GM12892 (cell line): Measurements from ENCODE around the gene CPEB4.

Experiments used
- POLR2A ChIP-seq: IDR thresholded peaks from 2 replicates; pipeline ENCODE4 v1.6.1; 2011; ENCODE audit warnings: low read depth, low read length, control low read depth
- POLR2AphosphoS5 ChIP-seq: IDR thresholded peaks from 2 replicates; pipeline ENCODE4 v1.6.1; 2011; ENCODE audit warnings: low read depth, low read length, control low read depth
- TAF1 ChIP-seq: IDR thresholded peaks from 2 replicates; pipeline ENCODE4 v1.6.1; 2011; ENCODE audit warnings: low read depth, mild to moderate bottlenecking, control low read depth, low read length, borderline replicate concordance

GRCh38 chr5:173840111-173840983 lies 47.8 kb upstream of the CPEB4 start:
- no peak for TF ChIP-seq POLR2AphosphoS5
- TF ChIP-seq TAF1 = no peak
- no peak for TF ChIP-seq POLR2A
